ENCODE data around the gene ARID1A. TPM values are rescaled to one million over a fixed set of nuclear protein-coding genes. Genes with fewer than 3 reads are reported as not detected.

ARID1A gene
- total RNA-seq, 4 donors from 2014 or later, result 25.8 to 48.4 (median 40.6) TPM

DNA sequence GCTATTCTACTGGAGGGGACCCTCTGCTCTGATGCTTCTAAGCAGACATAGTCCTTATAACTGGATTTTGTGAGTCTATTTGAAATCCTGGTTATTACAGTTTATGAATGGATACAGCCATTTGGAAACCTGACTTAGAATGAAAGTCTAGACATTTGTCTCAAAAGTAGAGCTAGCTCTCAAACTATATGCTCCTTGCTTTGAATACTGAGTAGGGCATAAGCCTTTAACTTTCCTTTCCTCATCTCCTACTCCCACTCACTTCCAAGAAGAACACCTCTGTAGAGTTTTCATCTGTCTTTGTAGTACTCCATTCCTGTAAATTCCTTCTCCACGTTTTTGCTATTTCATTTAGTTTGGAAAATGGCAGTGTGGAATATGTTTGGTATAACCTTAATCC is 9.0 kb upstream of the ARID1A start:
- no peak for ATAC-seq (ENCODE audit: low FRiP score)
- no peak for DNase-seq (ENCODE audit: low spot score)
- TF ChIP-seq, protein P1, sequence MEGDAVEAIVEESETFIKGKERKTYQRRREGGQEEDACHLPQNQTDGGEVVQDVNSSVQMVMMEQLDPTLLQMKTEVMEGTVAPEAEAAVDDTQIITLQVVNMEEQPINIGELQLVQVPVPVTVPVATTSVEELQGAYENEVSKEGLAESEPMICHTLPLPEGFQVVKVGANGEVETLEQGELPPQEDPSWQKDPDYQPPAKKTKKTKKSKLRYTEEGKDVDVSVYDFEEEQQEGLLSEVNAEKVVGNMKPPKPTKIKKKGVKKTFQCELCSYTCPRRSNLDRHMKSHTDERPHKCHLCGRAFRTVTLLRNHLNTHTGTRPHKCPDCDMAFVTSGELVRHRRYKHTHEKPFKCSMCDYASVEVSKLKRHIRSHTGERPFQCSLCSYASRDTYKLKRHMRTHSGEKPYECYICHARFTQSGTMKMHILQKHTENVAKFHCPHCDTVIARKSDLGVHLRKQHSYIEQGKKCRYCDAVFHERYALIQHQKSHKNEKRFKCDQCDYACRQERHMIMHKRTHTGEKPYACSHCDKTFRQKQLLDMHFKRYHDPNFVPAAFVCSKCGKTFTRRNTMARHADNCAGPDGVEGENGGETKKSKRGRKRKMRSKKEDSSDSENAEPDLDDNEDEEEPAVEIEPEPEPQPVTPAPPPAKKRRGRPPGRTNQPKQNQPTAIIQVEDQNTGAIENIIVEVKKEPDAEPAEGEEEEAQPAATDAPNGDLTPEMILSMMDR (IDR thresholded peaks at IDR 0.05), result no peak

DNA sequence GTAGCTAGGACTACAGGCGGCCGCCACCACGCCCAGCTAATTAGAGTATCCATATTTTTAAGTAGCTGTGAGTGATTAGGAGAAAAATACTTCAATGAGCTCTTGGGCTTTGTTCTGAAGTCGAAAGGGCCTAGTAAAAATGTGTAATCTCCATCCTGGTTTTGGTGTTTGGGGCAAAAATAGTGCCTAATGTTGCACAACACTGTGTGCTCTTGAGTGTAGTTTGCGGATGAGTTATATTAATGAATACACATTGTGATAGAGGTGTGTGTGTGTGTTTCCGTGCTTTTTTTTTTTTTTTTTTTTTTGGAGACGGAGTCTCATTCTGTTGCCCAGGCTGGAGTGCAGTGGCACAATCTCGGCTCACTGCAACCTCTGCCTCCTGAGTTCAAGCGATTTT is 6.3 kb upstream of the ARID1A start:
- TF ChIP-seq, protein P1 (IDR thresholded peaks at IDR 0.05), result no peak
- no peak for DNase-seq (ENCODE audit: low spot score)
- no peak for ATAC-seq (ENCODE audit: low FRiP score)

DNA sequence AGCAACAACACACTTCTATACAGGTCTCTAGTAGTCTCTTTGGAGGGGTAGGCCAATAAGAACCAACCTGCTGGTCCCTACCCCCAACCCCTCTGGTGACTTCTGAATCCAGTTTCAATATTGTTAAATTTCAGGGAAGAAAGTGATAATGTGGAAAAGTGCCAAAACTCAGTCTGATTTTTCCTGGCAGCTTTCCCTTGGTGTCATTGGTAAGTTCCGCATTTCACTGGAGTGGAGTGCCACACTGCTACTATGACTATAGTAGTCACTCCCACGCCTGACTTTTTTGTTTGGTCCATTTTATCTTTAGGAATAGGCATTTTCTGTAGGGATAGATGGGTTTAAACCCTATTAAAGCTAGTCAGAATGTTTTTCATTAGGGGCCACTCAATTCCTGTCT is 5.7 kb upstream of the ARID1A start:
- TF ChIP-seq, protein P1 (IDR thresholded peaks at IDR 0.05), result no peak
- ATAC-seq (ENCODE audit: low FRiP score), result no peak
- no peak for DNase-seq (ENCODE audit: low spot score)

DNA sequence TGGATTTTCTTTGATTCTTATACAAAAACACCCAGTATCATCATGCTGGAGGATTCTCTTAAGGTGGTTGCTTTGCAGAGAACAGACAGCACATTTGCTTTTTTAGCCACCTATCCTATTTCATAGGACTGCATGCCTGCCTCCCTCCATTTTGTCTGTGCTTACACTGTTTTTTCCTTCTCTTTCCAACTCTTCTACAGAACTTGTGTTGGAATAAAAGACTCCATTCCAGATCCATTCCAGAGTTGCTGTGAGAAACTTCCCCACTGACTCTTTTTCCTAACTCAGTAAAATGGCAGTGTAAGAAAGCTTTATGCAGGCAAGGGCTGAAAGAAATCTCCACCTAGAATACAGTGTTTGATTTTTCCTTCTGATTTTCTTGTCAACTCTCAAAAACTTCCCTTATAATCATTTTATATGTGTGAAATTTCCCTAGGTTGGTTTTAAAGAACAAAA is 5.2 kb upstream of the ARID1A start:
- DNase-seq (ENCODE audit: low spot score) (no peak), ATAC-seq (ENCODE audit: low FRiP score) (no peak)
- TF ChIP-seq, protein P1 (IDR thresholded peaks at IDR 0.05), result no peak

DNA sequence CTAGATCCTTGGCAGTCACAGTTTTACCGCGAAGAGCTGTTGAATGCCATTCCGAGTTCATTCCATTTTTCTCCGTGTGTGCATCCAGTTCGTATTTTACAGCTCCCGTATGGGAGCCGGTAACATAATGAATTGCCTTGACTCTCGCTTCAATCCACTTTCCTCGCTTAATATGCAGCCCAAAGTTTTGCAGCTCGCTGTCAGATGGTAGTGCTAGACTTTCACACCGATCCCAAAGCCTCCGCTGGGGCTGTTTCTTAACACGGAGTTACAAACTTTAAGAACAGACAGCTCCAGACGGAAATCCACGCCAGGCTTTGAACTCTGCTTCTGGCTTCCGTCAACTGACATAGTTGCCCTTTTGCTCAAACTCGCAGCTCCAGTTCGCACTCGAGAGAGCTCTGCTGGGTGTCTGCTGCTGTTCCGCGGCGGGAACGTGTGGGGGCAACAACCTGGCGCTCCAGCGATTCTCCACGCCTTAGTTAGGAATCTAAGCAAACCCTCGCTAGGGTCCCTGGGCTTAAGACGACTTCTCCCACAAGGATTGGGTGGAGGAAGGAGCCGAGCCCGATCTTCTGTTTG is 3.5 kb upstream of the ARID1A start:
- DNase-seq (ENCODE audit: low spot score) (peak; percentile 47), ATAC-seq (ENCODE audit: low FRiP score) (peak; percentile 40)
- TF ChIP-seq, protein P1 (IDR thresholded peaks at IDR 0.05), result no peak

DNA sequence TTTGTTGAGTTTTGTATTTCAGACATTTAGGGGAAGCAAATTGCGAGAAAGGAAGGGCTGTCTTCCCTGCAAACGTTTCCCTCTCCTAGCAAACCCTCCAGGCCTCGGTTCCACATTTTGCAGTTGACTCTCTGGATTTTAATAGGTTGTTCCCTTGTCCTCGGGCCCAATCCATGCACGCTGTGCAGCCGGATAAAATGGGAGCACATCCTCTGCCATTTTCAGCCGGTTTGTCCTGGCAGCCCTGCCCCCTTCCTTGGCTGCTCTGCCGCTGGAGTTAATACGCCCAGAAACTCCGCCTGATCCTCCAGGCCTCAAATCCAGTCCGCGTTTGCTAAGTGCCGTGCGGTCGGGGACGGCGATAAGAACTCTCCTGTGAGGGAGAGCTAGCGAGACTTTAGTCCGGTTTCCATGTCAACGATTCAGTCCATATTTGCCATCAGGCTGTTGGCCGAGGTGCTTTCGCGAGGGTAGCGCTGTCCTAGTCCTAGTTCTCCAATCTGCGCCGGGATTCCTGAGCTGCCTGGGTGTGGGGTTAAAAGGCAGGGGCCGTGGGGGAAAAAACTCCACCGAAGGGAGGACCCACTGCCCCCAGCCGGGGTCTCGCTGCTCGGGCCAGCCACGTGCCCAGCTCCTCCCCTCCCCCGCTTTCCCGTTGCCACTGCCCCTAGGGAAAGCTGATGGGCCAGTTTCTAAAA is 2.9 kb upstream of the ARID1A start:
- DNase-seq (ENCODE audit: low spot score) (peak; percentile 79), ATAC-seq (ENCODE audit: low FRiP score) (peak; percentile 66)
- TF ChIP-seq, protein P1 (IDR thresholded peaks at IDR 0.05), result no peak
